Measurements from ENCODE around the gene MPEG1.

DNA sequence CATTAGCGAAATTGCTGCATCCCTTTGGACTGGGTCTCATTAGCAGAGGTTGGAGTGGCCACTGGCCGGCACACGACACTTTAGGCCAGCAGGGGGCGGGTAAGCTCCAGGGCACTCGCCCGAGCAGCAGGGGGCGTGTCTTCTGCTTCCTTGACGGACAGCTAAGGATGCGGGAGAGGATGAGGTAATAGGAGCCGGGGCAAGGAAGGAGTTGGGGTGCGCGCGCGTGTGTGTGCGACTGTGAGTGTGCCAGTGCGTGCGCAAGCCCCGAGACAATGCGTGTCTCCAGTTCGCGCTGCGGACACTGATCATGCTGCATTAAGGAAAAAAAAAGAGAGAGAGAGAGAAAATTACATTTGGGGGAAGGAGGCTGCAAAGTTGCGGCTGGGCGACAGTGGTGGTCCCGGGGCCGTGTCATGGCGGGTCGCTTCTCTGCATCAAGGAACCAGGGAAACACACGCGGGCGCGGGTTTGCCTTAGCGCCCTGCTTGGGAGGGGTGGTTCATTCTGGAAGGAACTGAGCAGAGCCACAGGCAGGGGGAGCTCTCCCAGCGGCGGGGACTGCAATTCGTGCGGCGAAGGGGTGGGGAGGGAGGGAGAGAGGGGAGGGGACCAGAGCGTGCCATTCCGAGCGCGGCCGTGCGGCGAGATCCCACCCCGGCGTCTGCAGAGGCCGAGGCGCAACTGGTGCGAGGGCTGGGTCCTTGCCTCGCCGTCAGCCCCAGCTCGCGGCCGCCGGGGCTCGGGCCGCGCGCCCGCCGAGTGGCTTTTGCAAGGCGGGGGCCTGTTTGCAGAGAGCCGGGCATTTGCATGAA is 41.0 kb downstream of the MPEG1 start, which contains the start of gene DTX4:
- TF ChIP-seq, protein P1, sequence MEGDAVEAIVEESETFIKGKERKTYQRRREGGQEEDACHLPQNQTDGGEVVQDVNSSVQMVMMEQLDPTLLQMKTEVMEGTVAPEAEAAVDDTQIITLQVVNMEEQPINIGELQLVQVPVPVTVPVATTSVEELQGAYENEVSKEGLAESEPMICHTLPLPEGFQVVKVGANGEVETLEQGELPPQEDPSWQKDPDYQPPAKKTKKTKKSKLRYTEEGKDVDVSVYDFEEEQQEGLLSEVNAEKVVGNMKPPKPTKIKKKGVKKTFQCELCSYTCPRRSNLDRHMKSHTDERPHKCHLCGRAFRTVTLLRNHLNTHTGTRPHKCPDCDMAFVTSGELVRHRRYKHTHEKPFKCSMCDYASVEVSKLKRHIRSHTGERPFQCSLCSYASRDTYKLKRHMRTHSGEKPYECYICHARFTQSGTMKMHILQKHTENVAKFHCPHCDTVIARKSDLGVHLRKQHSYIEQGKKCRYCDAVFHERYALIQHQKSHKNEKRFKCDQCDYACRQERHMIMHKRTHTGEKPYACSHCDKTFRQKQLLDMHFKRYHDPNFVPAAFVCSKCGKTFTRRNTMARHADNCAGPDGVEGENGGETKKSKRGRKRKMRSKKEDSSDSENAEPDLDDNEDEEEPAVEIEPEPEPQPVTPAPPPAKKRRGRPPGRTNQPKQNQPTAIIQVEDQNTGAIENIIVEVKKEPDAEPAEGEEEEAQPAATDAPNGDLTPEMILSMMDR (IDR thresholded peaks at IDR 0.05; ENCODE audit: borderline replicate concordance, extremely low read depth, low read length, poor library complexity, severe bottlenecking) = peak; percentile 90
- no peak for TF ChIP-seq EZH2 (IDR thresholded peaks at IDR 0.05; ENCODE audit: borderline replicate concordance, low read depth, low read length, severe bottlenecking)

Data from DND-41 (cell line).